Measurements from ENCODE around the gene CHIT1.
A peak's percentile ranks its signal among the peaks of the same experiment; 100 is the strongest.

The CHIT1 gene

DNA sequence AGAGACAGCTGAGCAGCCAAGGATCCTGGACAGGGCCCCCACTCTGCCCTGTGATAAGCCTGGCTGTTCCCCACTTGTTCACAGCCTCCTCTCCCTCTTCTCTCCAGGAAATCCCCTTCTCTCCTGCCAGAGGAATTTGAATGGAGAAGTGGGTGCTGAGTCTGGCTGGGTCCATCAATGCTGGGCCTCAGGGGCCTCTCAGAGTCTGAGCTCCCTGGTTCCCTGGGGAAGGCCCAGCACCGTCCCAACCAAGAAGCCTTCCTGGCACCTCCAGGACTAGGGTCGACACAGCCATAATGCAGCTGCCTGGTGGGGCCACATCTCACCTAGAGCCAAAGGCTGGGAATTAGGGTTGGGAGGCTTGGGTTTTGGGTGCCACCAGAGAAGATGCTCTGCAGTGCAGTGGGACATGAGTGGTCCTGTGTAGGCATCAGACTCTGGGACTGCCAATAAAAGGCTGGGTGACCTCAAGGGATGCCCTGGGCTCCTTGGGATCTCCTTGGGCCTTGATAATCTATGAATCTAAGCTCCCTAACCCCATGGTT, 56.4 kb downstream of the CHIT1 start:
- TF ChIP-seq ZNF274 (IDR thresholded peaks at IDR 0.05; ENCODE audit: low read depth, low read length) = no peak
- no peak overlapping the region for H3K4me3 ChIP-seq (ENCODE audit: insufficient read length, low read depth)
- no peak for DNase-seq (ENCODE audit: low read depth, low spot score)
- peaks cover 12% of the 10 kb centered on the region for H3K36me3 ChIP-seq (ENCODE audit: insufficient read depth, insufficient read length, low read length)
- H3K27me3 ChIP-seq (ENCODE audit: insufficient read depth, insufficient read length) = no peaks in the 10 kb centered on the region
- peaks cover 30% of the 10 kb centered on the region for H3K4me1 ChIP-seq (ENCODE audit: insufficient read depth, insufficient read length)
- H3K9ac ChIP-seq (ENCODE audit: insufficient read length, low read depth) = peak overlapping the region; percentile 27
- no peaks in the 10 kb centered on the region for H3K9me3 ChIP-seq (ENCODE audit: insufficient read depth, low read length)

DNA sequence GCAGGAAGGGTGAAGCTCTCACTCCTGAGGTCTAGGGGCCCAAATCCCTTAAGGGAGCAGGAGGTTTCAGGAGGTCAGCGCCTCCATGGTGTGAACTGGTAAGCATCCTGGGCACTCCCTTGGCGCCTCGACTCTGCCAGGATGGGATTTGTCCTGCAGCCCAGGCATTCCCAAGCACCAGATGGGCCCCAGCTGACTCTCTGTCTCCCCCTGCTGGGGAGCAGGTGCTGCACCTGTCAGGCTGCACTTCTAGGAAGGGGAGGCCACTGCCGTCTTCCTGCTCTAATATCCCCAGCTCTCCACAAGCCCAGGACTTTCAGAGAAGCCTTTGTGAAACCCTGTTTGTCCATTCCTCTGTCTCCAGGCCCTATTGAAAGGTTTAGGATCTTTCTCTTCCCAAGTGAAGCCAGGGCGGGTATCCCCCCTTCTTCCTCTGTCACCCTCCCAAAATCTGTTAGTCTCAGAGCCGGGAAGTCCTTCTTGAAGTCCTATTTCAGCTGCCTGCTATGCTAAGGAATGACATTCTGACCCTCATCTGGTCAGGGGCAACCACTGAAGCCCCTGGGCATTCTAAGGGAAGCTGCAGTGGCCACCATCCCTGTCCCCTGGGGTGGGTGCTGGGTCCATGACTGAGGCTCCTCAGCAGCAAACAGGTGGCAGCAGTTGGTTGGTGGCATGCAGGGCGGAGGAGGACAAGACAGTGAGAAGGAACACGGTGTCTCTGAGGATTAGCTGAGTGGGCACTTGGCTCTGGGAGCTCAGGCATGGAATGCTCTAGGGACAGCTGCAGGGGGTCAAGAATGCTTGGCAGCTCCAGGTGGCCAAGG, 57.1 kb downstream of the CHIT1 start:
- no peaks in the 10 kb centered on the region for H3K9me3 ChIP-seq (ENCODE audit: insufficient read depth, low read length)
- H3K9ac ChIP-seq (ENCODE audit: insufficient read length, low read depth) = peak overlapping the region; percentile 27
- H3K36me3 ChIP-seq (ENCODE audit: insufficient read depth, insufficient read length, low read length) = peaks cover 17% of the 10 kb centered on the region
- no peaks in the 10 kb centered on the region for H3K27me3 ChIP-seq (ENCODE audit: insufficient read depth, insufficient read length)
- H3K4me1 ChIP-seq (ENCODE audit: insufficient read depth, insufficient read length) = peaks cover 26% of the 10 kb centered on the region
- peak; percentile 75 for DNase-seq (ENCODE audit: low read depth, low spot score)
- no peak for TF ChIP-seq SUZ12 (IDR thresholded peaks at IDR 0.05; ENCODE audit: extremely low read depth, insufficient read depth, insufficient read length)
- no peak for TF ChIP-seq ZNF274 (IDR thresholded peaks at IDR 0.05; ENCODE audit: low read depth, low read length)
- no peak for TF ChIP-seq YY1 (IDR thresholded peaks at IDR 0.05; ENCODE audit: insufficient read depth, insufficient read length)
- H3K4me3 ChIP-seq (ENCODE audit: insufficient read length, low read depth) = no peak overlapping the region

DNA sequence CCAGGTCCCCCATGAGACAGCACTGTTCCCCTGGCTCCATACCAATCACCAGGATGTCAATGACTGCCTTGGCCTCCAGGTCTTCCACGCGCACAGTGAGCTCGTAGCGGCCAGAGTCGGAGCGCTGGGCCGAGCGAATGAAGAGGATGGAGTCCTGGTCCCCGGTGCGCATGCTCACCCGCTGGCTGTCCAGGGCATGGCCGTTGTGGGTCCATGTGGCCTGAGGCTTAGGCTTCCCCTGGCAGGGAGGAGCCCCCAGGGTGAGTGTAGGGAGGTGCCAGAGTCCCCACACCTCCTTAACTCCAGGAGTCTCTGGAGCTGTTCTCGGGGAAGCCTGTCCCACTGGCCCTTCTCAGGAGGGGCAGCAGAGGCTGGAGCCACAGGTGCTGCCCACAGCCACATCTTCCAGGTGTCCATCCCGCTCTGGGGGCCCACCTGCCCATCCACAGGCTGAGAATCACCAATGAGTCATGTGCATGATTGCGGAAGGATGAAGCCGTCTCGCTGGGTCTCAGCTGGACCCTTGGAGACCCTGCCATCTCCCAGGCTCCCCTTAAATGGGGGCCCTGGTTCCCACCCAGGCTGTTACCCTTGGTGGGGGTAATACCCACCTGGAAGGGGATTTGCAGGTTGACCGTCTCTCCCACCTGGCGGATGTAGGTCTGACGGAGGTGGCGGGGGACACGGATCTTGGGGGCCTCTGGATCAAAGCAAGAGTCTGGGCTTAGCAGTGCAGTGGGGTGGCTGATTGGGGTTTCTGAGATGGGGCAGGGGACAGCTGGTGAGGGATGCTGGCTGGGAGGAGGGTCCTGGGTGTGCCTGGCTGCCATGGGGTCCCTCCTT, 57.9 kb downstream of the CHIT1 start:
- H3K9me3 ChIP-seq (ENCODE audit: insufficient read depth, low read length) = no peaks in the 10 kb centered on the region
- peaks cover 19% of the 10 kb centered on the region for H3K36me3 ChIP-seq (ENCODE audit: insufficient read depth, insufficient read length, low read length)
- H3K27me3 ChIP-seq (ENCODE audit: insufficient read depth, insufficient read length) = no peaks in the 10 kb centered on the region
- peaks cover 26% of the 10 kb centered on the region for H3K4me1 ChIP-seq (ENCODE audit: insufficient read depth, insufficient read length)
- no peak overlapping the region for H3K9ac ChIP-seq (ENCODE audit: insufficient read length, low read depth)
- no peak for TF ChIP-seq YY1 (IDR thresholded peaks at IDR 0.05; ENCODE audit: insufficient read depth, insufficient read length)
- TF ChIP-seq SUZ12 (IDR thresholded peaks at IDR 0.05; ENCODE audit: extremely low read depth, insufficient read depth, insufficient read length) = no peak
- no peak for TF ChIP-seq ZNF274 (IDR thresholded peaks at IDR 0.05; ENCODE audit: low read depth, low read length)
- no peak for DNase-seq (ENCODE audit: low read depth, low spot score)
- H3K4me3 ChIP-seq (ENCODE audit: insufficient read length, low read depth) = no peak overlapping the region

DNA sequence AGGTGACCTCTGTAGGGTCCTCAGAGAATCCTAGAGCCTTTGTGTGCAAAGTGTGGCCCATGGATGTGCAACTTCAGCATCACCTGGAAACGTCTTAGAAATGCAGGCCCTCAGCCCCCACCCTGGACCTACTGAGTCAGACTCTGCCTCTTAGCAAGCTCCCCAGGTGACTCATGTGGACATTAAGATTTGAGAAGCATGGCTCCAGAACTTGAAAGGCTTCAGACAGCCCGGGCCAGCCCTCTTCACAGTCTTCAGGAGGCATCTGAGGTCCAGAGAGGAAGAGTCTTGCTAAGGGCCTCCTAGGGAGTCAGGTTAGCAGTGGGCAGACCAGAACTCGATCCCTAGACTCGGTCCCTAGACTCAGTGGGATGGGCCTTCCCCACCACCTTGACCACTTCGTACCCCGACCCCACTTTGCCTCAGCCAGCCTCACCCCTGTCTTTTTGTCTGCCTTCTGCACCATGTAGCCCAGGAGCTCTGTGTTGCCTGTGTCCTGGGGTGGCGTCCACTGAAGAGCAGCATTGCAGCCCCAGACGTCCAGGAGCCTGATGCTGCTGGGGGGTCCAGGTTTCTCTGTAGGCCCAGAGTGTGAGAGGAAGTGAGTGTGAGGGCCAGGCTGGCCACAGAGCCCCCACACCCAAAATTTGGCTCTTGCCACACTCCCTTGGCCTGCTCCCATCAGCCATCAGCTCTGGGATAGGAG, 58.7 kb downstream of the CHIT1 start:
- no peak overlapping the region for H3K9ac ChIP-seq (ENCODE audit: insufficient read length, low read depth)
- H3K4me3 ChIP-seq (ENCODE audit: insufficient read length, low read depth) = no peak overlapping the region
- H3K9me3 ChIP-seq (ENCODE audit: insufficient read depth, low read length) = no peaks in the 10 kb centered on the region
- H3K36me3 ChIP-seq (ENCODE audit: insufficient read depth, insufficient read length, low read length) = peaks cover 27% of the 10 kb centered on the region
- TF ChIP-seq SUZ12 (IDR thresholded peaks at IDR 0.05; ENCODE audit: extremely low read depth, insufficient read depth, insufficient read length) (no peak), YY1 (IDR thresholded peaks at IDR 0.05; ENCODE audit: insufficient read depth, insufficient read length) (no peak), ZNF274 (IDR thresholded peaks at IDR 0.05; ENCODE audit: low read depth, low read length) (no peak)
- peaks cover 29% of the 10 kb centered on the region for H3K4me1 ChIP-seq (ENCODE audit: insufficient read depth, insufficient read length)
- DNase-seq (ENCODE audit: low read depth, low spot score) = no peak
- H3K27me3 ChIP-seq (ENCODE audit: insufficient read depth, insufficient read length) = no peaks in the 10 kb centered on the region

DNA sequence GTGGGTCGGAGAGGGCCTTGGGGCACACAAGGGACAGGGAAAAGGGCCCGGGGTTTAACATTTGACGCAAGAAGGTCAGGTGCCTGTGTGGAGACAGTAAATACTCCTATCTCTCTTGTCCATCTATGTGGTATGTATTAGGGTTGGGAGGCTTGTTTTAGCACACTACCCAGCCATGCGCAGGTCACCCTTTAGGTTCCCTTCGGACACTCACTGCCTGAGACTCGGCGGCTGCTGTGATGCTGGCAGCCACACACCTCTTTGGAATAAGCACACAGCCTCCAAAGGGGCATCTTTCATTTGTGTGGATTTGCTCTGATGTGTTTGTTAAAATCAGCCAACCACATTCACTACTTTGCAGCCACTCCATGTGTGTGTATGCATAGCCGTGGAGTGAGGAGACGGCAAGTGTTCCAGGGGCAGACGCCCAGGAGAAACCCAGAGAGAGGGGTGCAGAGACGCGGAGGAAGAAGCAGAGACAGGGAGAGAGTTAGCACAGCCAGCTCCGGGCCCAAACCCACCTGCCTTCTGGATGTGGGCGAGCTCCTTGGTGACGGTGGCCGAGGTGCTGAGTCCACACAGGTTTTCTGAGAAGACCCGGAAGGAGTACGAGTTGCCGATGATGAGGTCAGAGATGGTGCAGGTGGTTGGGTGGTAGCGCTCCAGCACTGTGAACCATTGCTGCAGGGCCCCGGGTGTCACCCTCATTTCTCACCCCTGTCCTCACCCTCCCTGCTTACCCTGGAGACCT, 59.5 kb downstream of the CHIT1 start:
- no peak for DNase-seq (ENCODE audit: low read depth, low spot score)
- no peaks in the 10 kb centered on the region for H3K27me3 ChIP-seq (ENCODE audit: insufficient read depth, insufficient read length)
- H3K4me1 ChIP-seq (ENCODE audit: insufficient read depth, insufficient read length) = peaks cover 24% of the 10 kb centered on the region
- no peak overlapping the region for H3K9ac ChIP-seq (ENCODE audit: insufficient read length, low read depth)
- TF ChIP-seq ZNF274 (IDR thresholded peaks at IDR 0.05; ENCODE audit: low read depth, low read length) (no peak), YY1 (IDR thresholded peaks at IDR 0.05; ENCODE audit: insufficient read depth, insufficient read length) (no peak), SUZ12 (IDR thresholded peaks at IDR 0.05; ENCODE audit: extremely low read depth, insufficient read depth, insufficient read length) (no peak)
- H3K9me3 ChIP-seq (ENCODE audit: insufficient read depth, low read length) = no peaks in the 10 kb centered on the region
- peaks cover 35% of the 10 kb centered on the region for H3K36me3 ChIP-seq (ENCODE audit: insufficient read depth, insufficient read length, low read length)
- H3K4me3 ChIP-seq (ENCODE audit: insufficient read length, low read depth) = no peak overlapping the region

DNA sequence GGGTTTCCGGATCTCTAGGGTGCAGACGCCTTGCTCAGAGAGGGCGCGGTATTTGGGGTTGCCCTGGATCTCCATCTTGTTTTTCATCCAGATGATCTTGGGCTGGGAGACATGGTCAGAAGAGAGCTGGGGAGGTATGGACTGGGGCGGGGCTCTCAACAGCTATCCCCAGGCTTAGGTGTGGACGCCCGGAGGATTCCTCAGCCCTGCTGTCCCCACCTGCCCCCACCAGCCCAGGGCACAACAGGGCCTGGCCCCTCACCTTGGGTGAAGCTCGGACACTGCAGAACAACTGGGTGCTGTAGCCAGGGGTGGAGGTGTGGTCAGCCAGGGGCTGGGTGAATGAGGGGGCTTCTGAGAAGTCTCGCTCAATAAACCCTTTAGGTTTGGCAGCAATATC, 60.5 kb downstream of the CHIT1 start:
- H3K27me3 ChIP-seq (ENCODE audit: insufficient read depth, insufficient read length) = no peaks in the 10 kb centered on the region
- H3K9ac ChIP-seq (ENCODE audit: insufficient read length, low read depth) = no peak overlapping the region
- no peak for DNase-seq (ENCODE audit: low read depth, low spot score)
- H3K4me1 ChIP-seq (ENCODE audit: insufficient read depth, insufficient read length) = peaks cover 20% of the 10 kb centered on the region
- H3K4me3 ChIP-seq (ENCODE audit: insufficient read length, low read depth) = no peak overlapping the region
- no peaks in the 10 kb centered on the region for H3K9me3 ChIP-seq (ENCODE audit: insufficient read depth, low read length)
- peaks cover 36% of the 10 kb centered on the region for H3K36me3 ChIP-seq (ENCODE audit: insufficient read depth, insufficient read length, low read length)
- no peak for TF ChIP-seq SUZ12 (IDR thresholded peaks at IDR 0.05; ENCODE audit: extremely low read depth, insufficient read depth, insufficient read length)
- TF ChIP-seq ZNF274 (IDR thresholded peaks at IDR 0.05; ENCODE audit: low read depth, low read length) = no peak
- no peak for TF ChIP-seq YY1 (IDR thresholded peaks at IDR 0.05; ENCODE audit: insufficient read depth, insufficient read length)

Data from NT2/D1 (cell line).